Activated naive CD4-positive, alpha-beta T cell treated with anti-CD3 and anti-CD28 coated beads, Interleukin-2, amount 50 U/mL, for 24 hours (primary cell): ENCODE measurements around the gene NDC80.

Experiments used
- H3K27ac Mint-ChIP-seq: one replicate; pipeline ENCODE4 v1.8.0; 2021; ENCODE audit warnings: mild to moderate bottlenecking, mixed read lengths
- H3K27me3 Mint-ChIP-seq: one replicate; pipeline ENCODE4 v1.8.0; 2021; ENCODE audit warnings: mixed read lengths
- H3K36me3 Mint-ChIP-seq: one replicate; pipeline ENCODE4 v1.8.0; 2021; ENCODE audit warnings: mixed read lengths
- H3K4me1 Mint-ChIP-seq: one replicate; pipeline ENCODE4 v1.8.0; 2021; ENCODE audit warnings: mixed read lengths
- H3K4me3 Mint-ChIP-seq: one replicate; pipeline ENCODE4 v1.8.0; 2021; ENCODE audit warnings: mild to moderate bottlenecking, mixed read lengths
- H3K9me3 Mint-ChIP-seq: one replicate; pipeline ENCODE4 v1.8.0; 2021; ENCODE audit warnings: mixed read lengths

Gene NDC80

DNA sequence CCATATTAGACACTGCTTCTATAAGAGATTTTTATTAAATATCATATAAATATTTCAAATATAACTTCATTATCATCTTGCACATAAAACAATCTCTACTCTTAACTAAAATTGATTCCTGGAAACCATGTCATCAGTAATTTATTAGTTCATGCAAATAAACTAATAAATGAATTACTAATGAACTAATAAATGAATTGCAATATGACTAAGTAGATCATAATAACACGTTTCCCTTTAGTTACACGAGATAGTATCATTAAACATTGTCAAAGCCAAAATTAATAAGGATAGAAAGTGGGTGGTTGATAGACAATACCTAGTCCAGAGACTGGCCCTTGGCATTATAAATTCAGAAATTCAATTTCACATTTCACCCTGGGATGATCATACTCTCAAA is 26.2 kb upstream of the NDC80 start:
- Mint-ChIP-seq H3K4me3 (no peak overlapping the region), H3K4me1 (peaks cover 28% of the 10 kb centered on the region), H3K36me3 (peaks cover 1% of the 10 kb centered on the region), H3K27me3 (no peaks in the 10 kb centered on the region), H3K27ac (no peak overlapping the region), H3K9me3 (no peaks in the 10 kb centered on the region)

DNA sequence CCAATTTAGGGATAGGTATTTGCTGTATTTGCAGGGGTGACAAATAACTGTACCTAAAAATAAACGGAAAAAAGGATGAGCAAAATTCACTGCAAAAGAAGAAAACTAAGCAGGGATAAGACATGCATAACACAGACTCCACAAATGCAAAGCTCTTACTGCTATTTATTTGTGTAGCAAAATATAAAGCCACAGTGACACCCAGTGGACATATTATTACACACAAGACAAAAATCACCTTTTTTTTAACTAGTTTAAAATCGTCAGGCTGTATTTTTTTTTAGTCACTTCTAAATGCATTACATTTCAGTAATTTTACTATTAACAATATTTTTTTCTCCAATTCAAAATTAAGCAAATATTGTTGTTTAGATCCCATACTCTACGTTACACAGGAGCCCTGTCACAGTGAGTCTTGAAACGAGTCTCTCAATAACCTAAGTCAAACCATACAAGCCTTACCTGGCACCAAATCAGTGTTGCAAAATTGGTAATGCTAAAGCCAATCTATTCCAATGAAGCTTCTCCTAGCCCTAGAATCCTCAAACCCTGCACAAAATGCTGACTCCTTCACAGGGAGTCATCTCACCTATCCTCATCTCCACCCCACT is 23.8 kb upstream of the NDC80 start:
- H3K9me3 Mint-ChIP-seq: no peaks in the 10 kb centered on the region
- H3K27ac Mint-ChIP-seq: peak overlapping the region; percentile 17
- no peaks in the 10 kb centered on the region for H3K27me3 Mint-ChIP-seq

DNA sequence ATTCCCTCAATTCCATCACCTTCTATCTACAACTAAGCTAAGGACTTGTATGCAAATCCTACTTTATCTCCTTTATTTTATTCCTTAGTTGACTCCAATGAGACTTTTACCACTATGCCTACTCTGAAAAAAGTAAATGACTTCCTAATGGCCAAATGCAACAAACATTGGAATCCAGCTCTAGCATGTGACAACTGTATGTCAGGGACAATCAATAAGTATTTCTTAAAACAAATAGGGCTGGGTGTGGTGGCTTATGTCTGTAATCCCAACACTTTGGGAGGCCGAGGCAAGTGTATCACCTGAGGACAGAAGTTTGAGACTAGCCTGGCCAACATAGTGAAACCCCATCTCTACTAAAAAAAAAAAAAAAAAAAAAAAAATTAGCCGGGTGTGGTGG is 21.9 kb upstream of the NDC80 start:
- H3K27me3 Mint-ChIP-seq: no peaks in the 10 kb centered on the region
- H3K36me3 Mint-ChIP-seq: peaks cover 15% of the 10 kb centered on the region
- H3K27ac Mint-ChIP-seq: no peak overlapping the region
- peaks cover 35% of the 10 kb centered on the region for H3K4me1 Mint-ChIP-seq
- H3K9me3 Mint-ChIP-seq: no peaks in the 10 kb centered on the region
- H3K4me3 Mint-ChIP-seq: no peak overlapping the region

More for the DNA sequence above, 23.8 kb upstream of the NDC80 start:
- H3K4me1 Mint-ChIP-seq: peaks cover 31% of the 10 kb centered on the region
- H3K4me3 Mint-ChIP-seq: no peak overlapping the region
- peaks cover 9% of the 10 kb centered on the region for H3K36me3 Mint-ChIP-seq

DNA sequence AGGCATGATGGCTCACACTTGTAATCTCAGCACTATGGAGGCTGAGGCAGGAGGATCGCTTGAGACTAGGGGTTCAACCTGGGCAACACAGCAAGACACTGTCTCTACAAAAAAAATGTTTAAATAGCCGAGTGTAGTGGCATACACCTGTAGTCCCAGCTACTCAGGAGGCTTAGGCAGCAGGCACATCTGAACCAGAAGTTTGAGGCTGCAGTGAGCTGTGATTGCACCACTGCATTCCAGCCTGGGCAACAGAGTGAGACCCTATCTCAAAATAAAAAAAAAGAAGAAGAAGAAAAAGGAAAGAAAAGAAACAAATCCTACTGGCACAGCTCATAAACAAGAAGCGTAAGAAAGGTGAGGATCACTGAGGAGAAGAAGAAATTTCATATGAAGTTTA is 19.9 kb upstream of the NDC80 start:
- Mint-ChIP-seq H3K36me3 (peaks cover 18% of the 10 kb centered on the region), H3K4me3 (no peak overlapping the region), H3K27ac (peak overlapping the region; percentile 30), H3K27me3 (no peaks in the 10 kb centered on the region), H3K9me3 (no peaks in the 10 kb centered on the region), H3K4me1 (peaks cover 39% of the 10 kb centered on the region)

DNA sequence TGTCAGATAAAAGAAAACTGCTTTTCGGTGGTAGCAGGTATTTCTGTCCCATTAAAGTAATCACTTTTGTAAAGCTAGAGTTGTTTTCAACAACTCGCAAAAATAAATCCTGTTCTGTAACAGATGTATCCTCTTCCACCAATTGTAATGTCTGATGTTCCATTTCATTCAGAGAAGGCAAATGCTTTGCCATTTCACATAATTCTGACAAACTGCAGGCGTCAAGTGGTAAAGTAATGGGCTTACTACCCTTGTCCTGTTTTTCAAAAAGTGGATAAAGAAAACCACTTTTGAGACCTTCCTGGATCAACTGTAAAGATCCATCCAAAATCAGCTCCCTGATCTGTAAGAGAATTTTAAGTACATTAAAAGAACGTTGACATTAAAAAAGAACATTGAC is 16.7 kb upstream of the NDC80 start:
- H3K27me3 Mint-ChIP-seq: no peaks in the 10 kb centered on the region
- H3K9me3 Mint-ChIP-seq: no peaks in the 10 kb centered on the region
- no peak overlapping the region for H3K27ac Mint-ChIP-seq
- peaks cover 16% of the 10 kb centered on the region for H3K36me3 Mint-ChIP-seq
- H3K4me3 Mint-ChIP-seq: no peak overlapping the region
- peaks cover 32% of the 10 kb centered on the region for H3K4me1 Mint-ChIP-seq

DNA sequence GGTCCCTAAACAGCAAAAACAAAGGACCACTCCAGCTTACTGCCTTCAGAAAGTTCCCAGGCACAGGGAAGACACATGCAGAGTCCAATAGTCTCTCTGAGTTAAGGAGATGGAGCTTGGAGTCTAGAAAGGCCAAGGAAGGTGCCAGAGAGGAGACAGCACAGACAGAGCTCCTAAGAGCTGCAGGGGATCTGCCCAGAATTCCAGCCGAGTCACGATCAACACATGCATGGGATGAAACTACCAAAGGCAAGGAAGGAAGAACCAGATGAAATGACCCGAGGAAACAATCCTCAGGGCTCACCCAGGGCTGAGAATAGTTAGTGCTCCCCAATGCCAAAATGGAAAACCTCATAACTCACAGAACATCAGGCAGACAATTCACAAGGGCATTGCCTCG is 15.5 kb upstream of the NDC80 start:
- H3K27me3 Mint-ChIP-seq: no peaks in the 10 kb centered on the region
- H3K27ac Mint-ChIP-seq: peak overlapping the region; percentile 1
- H3K4me3 Mint-ChIP-seq: no peak overlapping the region
- peaks cover 31% of the 10 kb centered on the region for H3K4me1 Mint-ChIP-seq
- no peaks in the 10 kb centered on the region for H3K9me3 Mint-ChIP-seq
- peaks cover 13% of the 10 kb centered on the region for H3K36me3 Mint-ChIP-seq

DNA sequence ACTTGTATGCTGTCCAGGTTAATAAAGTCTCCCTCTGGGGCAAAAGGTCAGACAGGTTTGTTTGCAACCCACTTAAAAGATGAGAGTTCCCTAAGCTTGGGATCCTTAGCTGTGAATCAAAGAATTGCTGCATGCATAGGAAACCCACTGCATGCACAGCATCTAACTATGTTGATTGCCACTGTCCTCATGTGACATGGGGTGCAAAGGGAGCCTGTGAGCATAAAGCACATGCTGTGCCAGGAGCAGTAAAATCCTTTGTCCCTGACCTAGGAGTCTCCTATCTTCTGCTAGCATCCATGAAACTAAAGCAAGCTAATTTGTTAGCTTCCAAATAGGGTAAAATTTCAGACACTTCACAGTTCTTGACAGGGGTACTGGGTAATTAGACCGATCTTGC is 13.8 kb upstream of the NDC80 start:
- H3K27me3 Mint-ChIP-seq: no peaks in the 10 kb centered on the region
- H3K4me1 Mint-ChIP-seq: peaks cover 31% of the 10 kb centered on the region
- H3K27ac Mint-ChIP-seq: no peak overlapping the region
- no peak overlapping the region for H3K4me3 Mint-ChIP-seq
- no peaks in the 10 kb centered on the region for H3K9me3 Mint-ChIP-seq
- peaks cover 13% of the 10 kb centered on the region for H3K36me3 Mint-ChIP-seq

DNA sequence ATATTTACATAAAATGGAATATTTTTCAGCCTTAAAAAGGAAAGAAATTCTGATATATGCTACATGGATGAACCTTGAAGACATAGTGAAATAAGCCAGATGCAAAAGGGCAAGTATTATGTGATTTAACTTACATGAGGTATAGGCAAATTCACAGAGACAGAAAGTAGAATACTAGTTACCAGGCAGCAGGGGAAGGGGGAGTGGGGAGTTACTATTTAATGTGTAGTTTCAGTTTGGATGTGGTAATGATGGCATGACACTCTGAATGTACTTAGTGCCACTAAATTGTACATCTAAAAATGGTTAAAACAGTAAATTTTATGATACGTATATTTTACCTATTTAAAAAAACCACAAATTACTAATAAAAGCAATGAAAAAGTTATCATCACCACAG is 12.1 kb upstream of the NDC80 start:
- Mint-ChIP-seq H3K27me3 (no peaks in the 10 kb centered on the region), H3K27ac (no peak overlapping the region), H3K4me3 (no peak overlapping the region), H3K4me1 (peaks cover 27% of the 10 kb centered on the region), H3K9me3 (no peaks in the 10 kb centered on the region), H3K36me3 (peaks cover 9% of the 10 kb centered on the region)

DNA sequence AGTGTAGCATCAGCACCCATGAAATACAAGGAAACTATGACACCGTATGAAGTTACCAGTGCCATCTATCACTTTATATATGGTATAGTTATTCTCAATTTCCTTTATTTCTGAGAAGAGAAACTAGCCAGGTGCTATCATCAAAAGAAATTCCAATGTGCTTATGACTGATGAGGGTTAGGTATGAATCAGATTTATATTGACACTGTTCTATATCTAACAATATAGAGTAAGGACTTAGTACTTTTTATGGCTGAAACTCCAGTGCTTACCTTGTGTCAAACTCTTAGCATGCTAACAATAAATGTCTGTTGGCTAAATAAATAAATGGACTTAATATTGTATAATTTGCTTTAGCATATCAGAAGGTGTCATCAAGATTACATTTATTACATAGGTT is 7.0 kb upstream of the NDC80 start:
- Mint-ChIP-seq H3K27ac (no peak overlapping the region), H3K36me3 (peaks cover 24% of the 10 kb centered on the region), H3K27me3 (no peaks in the 10 kb centered on the region), H3K9me3 (no peaks in the 10 kb centered on the region), H3K4me3 (no peak overlapping the region), H3K4me1 (peaks cover 42% of the 10 kb centered on the region)

DNA sequence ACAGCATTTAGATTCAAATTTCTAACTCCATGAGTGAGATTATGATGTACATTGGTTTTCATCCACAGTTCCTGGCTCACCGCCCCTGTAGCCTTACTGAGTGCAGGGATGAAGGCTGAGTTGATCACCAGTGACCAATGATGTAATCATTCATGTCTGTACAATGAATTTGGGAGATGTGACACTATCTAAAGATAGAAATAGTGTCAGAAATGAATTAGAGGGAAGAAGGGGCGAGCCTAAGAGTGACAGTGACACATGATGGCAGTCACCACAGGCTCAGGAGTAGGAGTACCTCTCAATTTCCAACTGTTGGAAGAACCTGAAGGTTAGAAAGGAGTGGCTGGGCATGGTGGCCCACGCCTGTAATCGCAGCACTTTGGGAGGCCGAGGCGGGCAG is 3.2 kb upstream of the NDC80 start:
- Mint-ChIP-seq H3K36me3 (peaks cover 21% of the 10 kb centered on the region), H3K9me3 (no peaks in the 10 kb centered on the region), H3K4me3 (peak overlapping the region; percentile 16), H3K27ac (no peak overlapping the region), H3K27me3 (no peaks in the 10 kb centered on the region), H3K4me1 (peaks cover 71% of the 10 kb centered on the region)

DNA sequence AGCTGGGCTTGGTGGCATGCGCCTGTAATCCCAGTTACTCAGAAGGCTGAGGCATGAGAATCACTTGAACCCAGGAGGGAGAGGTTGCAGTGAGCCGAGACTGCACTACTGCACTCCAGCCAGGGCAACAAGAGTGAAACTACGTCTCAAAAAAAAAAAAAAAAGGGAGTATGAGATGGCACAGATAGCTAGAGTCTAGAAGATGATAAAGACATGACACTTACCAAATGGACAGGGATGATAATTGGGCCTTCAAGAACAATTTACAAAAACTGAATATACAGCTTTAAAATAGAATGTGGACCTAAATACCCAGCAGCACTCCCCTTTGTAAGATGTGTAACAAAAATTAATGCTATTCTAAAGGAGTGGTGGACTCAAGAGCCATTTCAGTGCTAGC is 2.8 kb upstream of the NDC80 start:
- H3K4me1 Mint-ChIP-seq: peaks cover 72% of the 10 kb centered on the region

DNA sequence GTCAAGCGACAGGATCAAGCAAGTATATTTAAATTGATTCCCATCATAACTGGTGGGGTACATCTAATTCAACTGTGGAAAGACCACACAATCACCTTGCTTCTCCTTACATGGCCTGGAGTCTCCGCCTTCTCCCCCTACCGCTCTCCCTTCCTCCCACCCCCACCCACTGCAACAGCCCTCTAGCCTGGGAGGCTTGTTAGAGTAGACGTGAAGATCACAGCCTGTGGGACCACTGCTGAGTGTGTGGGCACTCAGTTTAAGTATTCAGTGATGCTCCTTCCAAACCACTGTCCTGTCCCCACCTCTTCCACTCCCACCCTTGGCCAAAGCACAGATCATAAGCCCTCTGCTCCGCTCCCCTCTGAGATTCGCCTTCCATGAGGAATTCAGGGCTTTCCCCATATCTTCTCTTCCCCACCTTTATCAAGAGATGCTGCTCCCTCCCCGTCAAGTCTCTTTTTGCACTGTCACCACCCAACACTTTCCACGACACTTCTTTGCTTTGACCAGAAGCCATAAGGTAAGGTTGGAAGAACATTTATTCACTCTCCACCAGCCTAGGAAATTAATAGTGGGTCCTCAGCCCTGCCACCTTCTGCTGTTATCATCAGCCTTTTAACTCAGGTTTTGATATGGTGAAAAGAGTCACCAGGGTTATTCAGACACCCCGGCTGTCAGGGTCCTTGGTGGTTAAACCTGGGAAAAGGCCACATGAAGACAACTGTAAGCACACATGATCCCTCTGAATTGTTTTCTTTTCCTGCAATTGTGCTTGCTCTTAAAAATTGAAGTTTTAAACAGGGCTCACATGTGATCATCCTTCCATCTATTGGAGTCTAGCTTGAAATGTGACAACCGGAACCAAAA is 1.8 kb upstream of the NDC80 start:
- no peaks in the 10 kb centered on the region for H3K9me3 Mint-ChIP-seq
- H3K36me3 Mint-ChIP-seq: peaks cover 21% of the 10 kb centered on the region
- peak overlapping the region; percentile 53 for H3K27ac Mint-ChIP-seq
- H3K4me3 Mint-ChIP-seq: peak overlapping the region; percentile 100
- H3K27me3 Mint-ChIP-seq: no peaks in the 10 kb centered on the region
- peaks cover 70% of the 10 kb centered on the region for H3K4me1 Mint-ChIP-seq

More for the DNA sequence above, 2.8 kb upstream of the NDC80 start:
- peaks cover 21% of the 10 kb centered on the region for H3K36me3 Mint-ChIP-seq
- H3K9me3 Mint-ChIP-seq: no peaks in the 10 kb centered on the region
- H3K27ac Mint-ChIP-seq: peak overlapping the region; percentile 53
- no peaks in the 10 kb centered on the region for H3K27me3 Mint-ChIP-seq
- H3K4me3 Mint-ChIP-seq: peak overlapping the region; percentile 100

DNA sequence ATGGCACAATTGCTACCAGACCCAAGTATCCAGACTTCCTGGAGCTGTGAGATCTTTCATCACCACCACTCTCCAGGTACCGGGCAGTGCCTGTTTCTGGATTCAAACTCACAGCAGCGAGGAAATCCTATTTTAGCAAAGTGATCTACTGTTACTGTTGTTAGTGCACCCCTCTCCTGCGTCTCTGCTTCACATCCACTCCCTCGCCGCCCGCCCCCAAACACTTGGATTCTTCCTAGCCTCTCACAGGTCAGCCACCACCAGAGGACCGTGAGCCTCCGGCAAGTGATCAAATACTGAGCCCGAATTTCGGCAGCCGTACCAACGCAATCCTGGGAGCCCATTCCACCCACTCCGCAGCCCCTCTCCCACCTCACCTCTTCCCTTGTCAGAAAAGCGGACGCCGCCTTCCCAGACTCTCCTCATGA is 571 bp upstream of the NDC80 start:
- peak overlapping the region; percentile 100 for H3K4me3 Mint-ChIP-seq
- H3K36me3 Mint-ChIP-seq: peaks cover 15% of the 10 kb centered on the region
- H3K27me3 Mint-ChIP-seq: no peaks in the 10 kb centered on the region
- H3K4me1 Mint-ChIP-seq: peaks cover 59% of the 10 kb centered on the region
- no peaks in the 10 kb centered on the region for H3K9me3 Mint-ChIP-seq
- H3K27ac Mint-ChIP-seq: peak overlapping the region; percentile 100

DNA sequence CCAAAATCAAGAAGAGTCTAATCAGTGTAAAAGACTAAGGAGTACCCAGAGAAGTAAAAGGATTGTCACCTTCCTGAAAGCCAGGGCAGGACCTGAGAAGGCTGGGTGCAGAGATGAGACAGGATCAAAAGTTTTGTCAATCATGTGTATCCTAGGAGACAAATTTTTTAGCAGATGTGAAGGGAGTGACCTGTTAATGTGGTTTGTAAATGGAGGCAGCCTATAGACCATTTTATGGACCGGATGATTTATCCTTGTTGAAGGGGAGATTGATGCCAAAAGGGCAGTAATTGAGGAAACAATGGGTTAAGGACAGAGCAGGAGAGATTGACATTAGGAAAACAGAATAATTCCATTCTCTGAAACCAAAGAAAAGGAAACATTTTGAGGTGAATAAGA is 813 bp downstream of the NDC80 start:
- peaks cover 54% of the 10 kb centered on the region for H3K4me1 Mint-ChIP-seq
- H3K36me3 Mint-ChIP-seq: peaks cover 11% of the 10 kb centered on the region
- peak overlapping the region; percentile 100 for H3K4me3 Mint-ChIP-seq
- H3K27me3 Mint-ChIP-seq: no peaks in the 10 kb centered on the region
- H3K27ac Mint-ChIP-seq: peak overlapping the region; percentile 100
- H3K9me3 Mint-ChIP-seq: no peaks in the 10 kb centered on the region

DNA sequence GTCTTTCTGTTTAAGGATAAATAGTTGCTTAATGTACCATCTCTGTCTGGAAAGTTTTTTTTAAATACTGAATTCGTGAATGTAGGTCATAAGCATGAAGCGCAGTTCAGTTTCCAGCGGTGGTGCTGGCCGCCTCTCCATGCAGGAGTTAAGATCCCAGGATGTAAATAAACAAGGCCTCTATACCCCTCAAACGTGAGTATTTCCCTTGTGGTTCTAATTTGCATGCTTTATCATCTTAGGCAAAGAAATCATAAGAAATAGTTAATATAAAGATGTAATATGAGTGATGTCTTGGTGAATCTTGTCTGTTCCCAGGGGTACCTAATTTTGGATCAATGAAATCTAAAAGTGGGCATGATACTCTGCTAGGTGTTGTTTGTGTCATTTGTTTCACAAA is 1.5 kb downstream of the NDC80 start:
- Mint-ChIP-seq H3K9me3 (no peaks in the 10 kb centered on the region), H3K4me3 (peak overlapping the region; percentile 52), H3K27ac (peak overlapping the region; percentile 8), H3K4me1 (peaks cover 54% of the 10 kb centered on the region), H3K27me3 (no peaks in the 10 kb centered on the region), H3K36me3 (peaks cover 7% of the 10 kb centered on the region)

DNA sequence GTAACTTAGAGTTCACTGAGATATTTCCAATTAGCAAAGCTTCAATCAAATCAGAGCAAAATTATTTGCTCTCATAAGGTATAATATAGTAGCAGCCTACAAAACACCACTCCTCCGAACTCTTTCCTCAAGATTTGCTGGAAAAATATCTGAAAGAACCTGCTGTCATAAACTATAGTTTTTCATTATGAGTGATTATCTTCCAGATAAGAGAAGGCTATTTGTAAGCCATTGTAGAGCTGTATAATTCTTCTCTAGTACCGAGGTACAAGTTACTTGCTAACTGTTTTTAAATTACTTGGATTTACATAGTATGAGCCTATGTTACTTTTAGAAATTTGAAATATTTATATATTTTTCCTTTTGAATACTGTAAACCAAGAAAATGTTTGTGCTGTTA is 2.1 kb downstream of the NDC80 start:
- no peaks in the 10 kb centered on the region for H3K27me3 Mint-ChIP-seq
- H3K4me3 Mint-ChIP-seq: no peak overlapping the region
- H3K4me1 Mint-ChIP-seq: peaks cover 54% of the 10 kb centered on the region
- no peaks in the 10 kb centered on the region for H3K9me3 Mint-ChIP-seq
- H3K36me3 Mint-ChIP-seq: peaks cover 8% of the 10 kb centered on the region
- peak overlapping the region; percentile 8 for H3K27ac Mint-ChIP-seq
